ENCODE measurements around the gene CRYBG3.
"Not testable (repeated sequence)": the region's sequence is repeated elsewhere in the genome, so short reads cannot be mapped to it uniquely, and the experiment has no call there.

CRYBG3 gene

GRCh38 chr3:97821774-97822358, at the start of gene CRYBG3:
CRYBG3 (plus strand) TSS chr3:97822011; CDS start chr3:97822207, 196 bp downstream.
- FAIRE-seq = no peak

- no peak for FAIRE-seq
These were observed 48.9 kb upstream of the CRYBG3 start for GRCh38 chr3:97772926-97773325.

GRCh38 chr3:97778152-97778551, 43.7 kb upstream of the CRYBG3 start:
- no peak for FAIRE-seq

GRCh38 chr3:97793420-97794019, 28.3 kb upstream of the CRYBG3 start:
- peak; percentile 93 for FAIRE-seq

GRCh38 chr3:97795951-97796350, 25.9 kb upstream of the CRYBG3 start:
- FAIRE-seq = no peak

- no peak for FAIRE-seq
These were observed 17.3 kb upstream of the CRYBG3 start for GRCh38 chr3:97804471-97804870.

GRCh38 chr3:97810779-97811390, 10.9 kb upstream of the CRYBG3 start:
- FAIRE-seq = no peak

GRCh38 chr3:97815149-97815917, 6.5 kb upstream of the CRYBG3 start:
- no peak for FAIRE-seq

- FAIRE-seq = no peak
These were observed 5.0 kb upstream of the CRYBG3 start for GRCh38 chr3:97816811-97817210.

- FAIRE-seq = no peak
These were observed 3.8 kb upstream of the CRYBG3 start for GRCh38 chr3:97817965-97818364.

- no peak for FAIRE-seq
These were observed 1.0 kb upstream of the CRYBG3 start for GRCh38 chr3:97820780-97821179.

GRCh38 chr3:97821287-97821773, 481 bp upstream of the CRYBG3 start:
- no peak for FAIRE-seq

GRCh38 chr3:97822359-97822775, 556 bp downstream of the CRYBG3 start:
- no peak for FAIRE-seq

GRCh38 chr3:97823046-97824004, 1.5 kb downstream of the CRYBG3 start:
- FAIRE-seq = no peak

- FAIRE-seq = no peak
These were observed 3.3 kb downstream of the CRYBG3 start for GRCh38 chr3:97825101-97825500.

- no peak for FAIRE-seq
These were observed 6.1 kb downstream of the CRYBG3 start for GRCh38 chr3:97827741-97828471.

- no peak for FAIRE-seq
These were observed 7.4 kb downstream of the CRYBG3 start for GRCh38 chr3:97829198-97829597.

- no peak for FAIRE-seq
These were observed 8.8 kb downstream of the CRYBG3 start for GRCh38 chr3:97830638-97831037.

GRCh38 chr3:97831140-97831539, 9.3 kb downstream of the CRYBG3 start:
- no peak for FAIRE-seq

GRCh38 chr3:97833184-97833583, 11.4 kb downstream of the CRYBG3 start:
- FAIRE-seq = not testable (repeated sequence)

- FAIRE-seq = no peak
These were observed 13.9 kb downstream of the CRYBG3 start for GRCh38 chr3:97835761-97836160.

- FAIRE-seq = no peak
These were observed 16.6 kb downstream of the CRYBG3 start for GRCh38 chr3:97838393-97838792.
